Ramos (cell line): ENCODE data around the gene ZBTB8A.

Experiments used
- in situ Hi-C: fragments of 300-500 bp; cut with MboI; formaldehyde crosslinking; loops from one replicate; pipeline ENCODE4 v1.14.3; 2022; ENCODE audit warnings: low sequenced_read_pairs; ENCODE audit not compliant: unreplicated experiment

ZBTB8A gene

DNA sequence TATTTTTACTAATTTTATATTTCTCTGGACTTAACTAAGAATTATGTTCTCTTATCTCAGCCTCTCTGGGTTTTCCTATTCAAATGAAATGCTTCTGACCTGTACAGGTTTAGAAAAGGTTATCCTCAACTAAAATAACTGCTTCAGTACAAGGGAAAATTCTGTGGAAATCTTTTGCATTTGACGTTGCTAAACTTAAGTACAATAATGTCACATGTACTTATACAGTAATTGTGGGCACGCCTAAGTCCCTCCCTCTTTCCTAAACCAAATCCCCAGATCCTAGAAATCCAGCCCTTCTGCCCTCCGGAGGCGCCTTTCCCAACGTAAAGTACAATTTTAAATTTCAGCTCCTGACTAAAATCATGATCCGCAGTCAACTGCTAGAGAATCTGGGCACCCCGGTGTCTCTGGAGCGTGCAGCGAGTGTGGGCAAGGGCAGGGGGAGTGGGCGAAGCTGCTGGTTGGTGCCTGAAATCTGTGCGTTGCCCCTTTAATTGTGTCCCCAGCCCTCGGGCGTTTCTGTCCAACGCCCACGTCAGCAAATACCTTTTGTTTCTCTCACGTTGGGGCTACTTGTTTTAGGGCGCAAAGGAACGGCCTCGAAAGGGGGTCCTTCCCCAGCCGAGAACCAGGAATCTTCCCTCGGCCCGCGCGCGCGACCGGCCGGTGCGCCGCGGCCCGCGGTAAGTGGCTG, at the start of gene ZBTB8A:
TSS of gene ZBTB8A (plus strand) at position 541 of the 697 bp plus-strand sequence. CDS start 53,505 bp downstream, outside the sequence.
- in situ Hi-C loops = no loop called here

DNA sequence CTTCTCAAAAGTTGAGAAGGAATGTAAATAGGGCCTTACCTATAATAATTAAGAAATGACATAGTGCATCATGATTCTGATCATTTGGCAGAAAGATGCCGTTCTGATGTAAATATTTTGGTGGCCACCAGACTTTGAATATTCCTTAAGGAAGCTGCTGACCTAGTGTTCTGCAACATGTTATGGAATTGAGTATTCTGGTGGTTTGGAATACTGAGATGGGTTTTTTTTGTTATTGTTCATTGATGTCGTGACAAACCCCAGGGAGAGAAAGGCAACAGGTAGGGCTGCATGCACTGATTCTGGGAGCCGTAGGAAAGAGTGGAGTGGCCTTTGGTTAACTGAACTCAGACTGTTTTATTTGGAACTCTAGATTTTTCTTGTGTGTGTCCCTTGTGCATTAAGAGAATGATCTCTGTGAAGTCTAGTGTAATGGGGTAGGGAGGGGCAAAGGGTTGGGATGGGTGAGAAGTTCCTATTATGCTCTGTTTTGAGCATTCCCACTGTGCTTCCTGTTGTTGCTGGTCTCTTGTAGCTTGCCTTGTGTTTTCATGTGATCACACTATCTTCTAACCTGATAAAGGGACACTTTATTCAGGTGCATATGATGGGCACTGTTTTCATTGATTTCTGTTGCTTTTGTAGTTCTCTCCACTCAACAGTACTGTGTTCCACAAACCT, 49.3 kb upstream of the ZBTB8A start:
- in situ Hi-C loops = no loop called here

DNA sequence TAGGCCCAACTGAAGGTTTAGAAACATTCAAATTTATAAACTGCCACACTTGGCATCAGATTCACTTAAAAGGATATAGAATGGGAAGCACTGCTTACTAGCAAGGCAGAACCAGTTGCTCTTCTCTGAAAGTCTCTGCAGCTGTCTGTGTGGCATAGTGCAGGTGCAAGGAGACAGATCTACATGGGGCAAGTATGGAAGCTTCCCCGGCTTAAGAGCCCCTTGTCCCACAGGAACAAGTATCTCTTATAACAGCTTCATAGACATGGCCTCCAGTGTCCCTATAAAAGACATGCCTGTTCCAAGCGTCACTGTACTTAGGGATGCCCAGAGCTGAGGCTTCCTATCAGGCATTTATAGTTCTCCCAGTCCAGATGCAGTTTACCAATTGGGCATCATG, 47.8 kb upstream of the ZBTB8A start:
- in situ Hi-C loops = no loop called here

DNA sequence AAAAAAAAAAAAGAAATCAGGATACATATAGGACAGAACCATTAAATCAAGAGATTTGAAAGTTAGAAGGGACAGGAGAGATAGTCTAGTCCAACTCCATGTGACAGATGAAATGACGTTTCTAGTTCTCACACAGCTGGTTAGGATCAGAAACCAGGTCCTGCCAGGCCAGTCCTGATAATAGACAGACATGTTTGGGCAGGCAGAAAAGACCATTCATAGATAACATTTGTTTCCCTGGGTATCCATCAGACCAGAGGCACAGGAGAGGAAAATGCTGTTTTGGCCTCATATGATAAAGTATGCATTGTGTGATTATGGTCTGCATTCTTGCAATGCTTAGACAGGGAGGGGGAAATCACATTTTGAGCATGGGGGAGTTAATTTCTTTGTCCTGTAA, 45.0 kb upstream of the ZBTB8A start:
- in situ Hi-C loops = no loop called here

DNA sequence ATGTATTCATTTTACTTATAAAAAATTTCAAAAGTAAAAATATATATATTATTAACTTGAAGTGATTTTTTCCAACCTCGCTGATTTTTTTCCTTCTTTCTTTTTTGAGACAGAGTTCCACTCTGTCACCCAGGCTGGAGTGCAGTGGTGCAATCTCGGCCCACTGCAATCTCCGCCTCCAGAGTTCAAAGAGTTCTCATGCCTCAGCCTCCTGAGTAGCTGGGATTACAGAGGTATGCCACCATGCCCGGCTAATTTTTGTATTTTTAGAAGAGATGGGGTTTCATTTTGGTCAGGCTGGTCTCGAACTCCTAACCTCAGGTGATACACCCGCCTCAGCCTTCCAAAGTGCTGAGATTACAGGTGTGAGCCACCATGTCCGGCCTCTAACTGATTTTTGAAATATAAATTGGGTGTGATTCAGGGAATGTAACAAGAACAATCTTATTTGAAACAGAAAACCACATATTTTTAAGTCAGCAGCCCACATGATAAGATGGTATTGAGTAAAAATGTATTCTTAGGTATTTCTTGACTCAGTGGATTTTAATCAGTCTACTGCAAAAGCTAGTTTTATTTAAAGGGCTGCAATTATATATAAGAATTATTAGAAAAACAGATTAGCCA, 44.4 kb upstream of the ZBTB8A start:
- in situ Hi-C loops = no loop called here

DNA sequence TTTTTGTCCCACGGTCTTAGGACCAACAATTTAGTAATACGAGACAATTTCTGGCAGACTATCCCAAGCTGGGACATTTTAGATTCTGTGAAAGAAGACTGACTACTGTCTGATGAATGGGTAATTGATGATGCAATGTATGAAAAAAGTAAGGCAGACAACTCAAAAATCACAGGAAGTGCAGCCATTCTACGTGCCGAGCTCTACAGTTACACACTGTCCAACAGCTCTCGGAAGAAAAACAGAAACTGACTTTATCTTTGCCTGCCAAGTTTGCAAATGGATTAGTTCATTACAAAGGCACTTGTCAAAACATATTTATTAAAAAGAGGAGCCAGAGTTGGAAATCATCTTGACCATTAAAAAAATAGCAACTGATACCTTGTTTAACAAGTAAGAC, 43.1 kb upstream of the ZBTB8A start:
- in situ Hi-C loops = no loop called here

DNA sequence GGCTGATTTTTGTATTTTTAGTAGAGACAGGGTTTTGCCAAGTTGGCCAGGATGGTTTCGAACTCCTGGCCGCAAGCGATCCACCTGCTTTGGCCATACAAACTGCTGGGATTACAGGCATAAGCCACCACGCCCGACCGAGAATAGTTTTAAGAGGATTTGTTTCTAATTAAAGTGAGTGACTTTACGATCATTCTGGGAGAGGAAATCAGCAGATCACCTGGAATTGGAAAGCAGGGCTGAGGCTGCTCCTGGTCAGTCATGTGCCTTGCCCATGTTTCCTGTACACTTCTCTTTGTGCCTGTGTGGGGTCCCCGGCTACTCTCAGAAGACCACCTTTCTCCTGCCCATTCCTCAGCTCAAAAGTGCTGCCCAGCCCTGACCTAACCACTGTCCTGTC, 40.5 kb upstream of the ZBTB8A start:
- in situ Hi-C loops = no loop called here

DNA sequence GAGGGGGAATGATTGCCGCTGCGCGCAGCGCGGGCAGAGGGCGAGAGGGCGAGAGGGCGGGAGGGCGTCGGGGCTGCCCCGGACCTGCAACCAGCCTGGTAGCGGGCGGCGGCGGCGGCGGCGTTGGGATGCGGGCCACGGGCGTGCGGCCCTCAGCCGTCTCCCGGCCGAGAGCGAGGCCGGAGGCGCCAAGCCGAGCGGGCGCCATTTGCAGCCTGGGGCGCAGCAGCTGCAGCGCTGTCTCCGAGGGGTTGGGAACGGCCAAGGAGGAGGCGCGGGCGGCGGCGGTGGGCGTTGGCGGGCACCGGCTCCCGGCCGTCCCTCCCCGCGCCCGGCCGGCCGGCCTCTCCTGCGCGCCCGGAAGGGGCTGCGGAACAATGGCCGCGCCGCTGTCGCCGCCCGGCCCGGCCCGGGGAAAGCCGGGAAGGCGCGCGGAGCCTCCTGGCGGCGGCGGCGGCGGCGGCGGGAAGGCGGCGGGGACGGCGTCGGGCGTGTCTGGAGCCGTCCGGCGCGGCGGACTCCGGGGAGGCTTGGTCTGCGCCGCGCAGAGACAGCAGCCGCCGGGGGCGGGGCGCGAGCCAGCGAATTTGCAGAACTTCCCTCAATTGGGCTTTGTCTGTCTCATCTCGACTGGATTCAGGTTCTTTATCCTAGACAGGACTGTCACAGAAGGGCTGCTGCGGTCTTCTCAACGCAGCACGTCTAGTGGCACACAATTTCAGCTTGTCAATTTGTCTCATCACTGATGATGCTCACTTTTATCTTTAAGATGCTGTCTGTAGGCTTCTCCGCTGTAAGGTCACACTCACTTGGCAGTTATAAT, 38.6 kb upstream of the ZBTB8A start:
- in situ Hi-C loops = no loop called here

DNA sequence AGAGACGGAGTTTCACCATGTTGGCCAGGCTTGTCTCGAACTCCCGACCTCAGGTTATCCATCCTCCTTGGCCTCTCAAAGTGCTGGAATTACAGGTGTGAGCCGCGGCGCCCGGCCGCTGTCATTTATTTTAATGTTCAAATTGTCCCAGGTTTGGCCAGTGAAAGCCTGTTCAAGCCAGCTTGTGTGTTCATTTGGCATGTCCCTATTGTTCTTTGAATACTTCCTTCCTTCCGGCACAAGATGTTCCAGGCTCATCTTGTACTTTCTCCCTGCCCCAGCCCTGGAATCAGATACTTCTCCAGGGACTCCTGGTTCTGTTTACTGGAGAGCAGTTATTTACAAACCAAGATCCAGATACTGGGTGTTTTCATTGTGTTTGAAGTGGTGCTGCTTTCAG, 37.4 kb upstream of the ZBTB8A start:
- in situ Hi-C loops = no loop called here

DNA sequence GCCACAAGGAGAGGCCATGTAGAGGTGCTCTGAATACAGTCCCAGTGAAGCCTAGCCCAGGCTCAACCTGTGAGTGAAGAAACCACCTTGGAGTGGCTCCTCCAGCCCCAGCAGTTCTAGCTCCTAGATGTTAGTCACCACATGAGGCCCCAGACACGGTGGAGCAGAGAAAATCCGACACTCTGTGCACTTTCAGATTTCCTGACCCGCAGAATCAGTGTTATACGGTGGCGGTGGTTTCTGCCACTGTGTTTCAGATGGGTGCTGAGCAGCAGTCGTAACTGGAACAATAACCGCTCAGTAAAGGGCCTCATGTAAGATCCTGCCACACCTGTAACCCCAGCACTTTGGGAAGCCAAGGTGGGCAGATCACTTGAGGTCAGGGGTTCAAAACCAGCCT, 36.1 kb upstream of the ZBTB8A start:
- in situ Hi-C loops = no loop called here

DNA sequence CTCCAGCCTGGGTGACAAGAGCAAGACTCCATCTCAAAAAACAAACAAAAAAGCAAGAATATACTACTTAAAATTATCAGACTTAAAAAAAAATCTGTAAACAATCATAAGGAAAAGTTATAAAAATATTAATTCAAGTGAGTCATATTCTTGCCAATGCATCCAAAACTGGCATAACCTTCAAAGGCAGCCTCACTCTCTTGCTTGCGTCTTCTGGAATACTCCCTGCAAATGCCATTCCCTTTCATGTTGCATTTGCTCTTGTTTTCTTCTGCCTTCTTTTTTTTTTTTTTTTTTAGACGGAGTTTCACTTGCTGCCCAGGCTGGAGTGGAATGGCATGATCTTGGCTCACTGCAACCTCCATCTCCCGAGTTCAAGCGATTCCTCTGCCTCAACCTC, 32.2 kb upstream of the ZBTB8A start:
- in situ Hi-C loops = no loop called here

DNA sequence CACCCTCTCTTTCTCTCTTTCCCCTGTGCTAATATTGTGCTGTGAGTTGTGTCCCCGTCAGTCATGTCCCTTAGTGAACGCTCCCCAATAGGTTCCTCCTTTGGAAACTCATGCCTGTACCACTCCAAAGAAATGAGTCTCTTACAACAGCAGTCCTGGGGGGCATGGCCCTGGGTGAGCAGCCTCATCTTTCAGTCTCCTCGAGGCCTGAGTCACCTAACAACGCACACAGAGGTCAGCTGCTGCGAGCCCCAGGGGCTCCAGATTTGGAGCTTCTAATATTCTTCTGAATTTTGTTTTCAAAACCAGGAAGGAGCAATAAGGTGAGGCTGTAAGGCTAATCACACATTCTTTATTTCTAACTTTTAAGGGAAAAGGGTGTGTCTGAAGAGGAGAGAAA, 30.5 kb upstream of the ZBTB8A start:
- in situ Hi-C loops = no loop called here

DNA sequence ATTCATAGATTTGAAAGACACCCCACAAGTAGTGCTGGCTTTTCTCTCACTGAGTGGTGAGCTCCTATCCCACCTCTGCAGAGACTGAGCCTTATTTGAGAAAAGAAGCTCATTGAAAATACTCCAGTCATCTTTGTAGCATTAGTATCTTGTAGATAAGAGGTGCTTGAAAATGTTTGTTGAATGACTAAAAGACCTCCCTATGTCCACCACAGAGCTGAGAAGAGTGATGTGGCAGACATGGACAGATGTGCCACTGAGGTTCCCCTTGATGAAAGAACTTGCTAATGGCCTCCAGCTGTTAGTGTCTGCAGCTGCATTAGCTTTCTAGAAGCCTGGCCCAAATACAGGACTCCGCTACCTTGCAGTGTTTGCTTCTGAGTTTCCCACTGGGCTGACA, 29.3 kb upstream of the ZBTB8A start:
- in situ Hi-C loops = no loop called here

DNA sequence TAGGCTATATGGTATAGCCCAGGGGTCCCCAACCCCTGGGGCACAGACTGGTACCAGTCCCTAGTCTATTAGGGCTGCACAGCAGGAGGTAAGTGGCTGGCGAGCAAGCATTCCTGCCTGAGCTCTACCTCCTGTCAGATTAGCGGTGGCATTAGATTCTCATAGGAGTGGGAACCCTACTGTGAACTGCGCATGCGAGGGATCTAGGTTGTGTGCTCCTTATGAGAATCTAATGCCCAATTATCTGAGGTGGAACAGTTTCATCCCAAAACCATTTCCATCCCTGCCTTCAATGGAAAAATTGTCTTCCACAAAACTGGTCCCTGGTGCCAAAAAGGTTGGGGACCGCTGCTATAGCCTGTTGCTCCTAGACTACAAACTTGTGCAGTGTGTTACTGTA, 22.8 kb upstream of the ZBTB8A start:
- in situ Hi-C loops = no loop called here

DNA sequence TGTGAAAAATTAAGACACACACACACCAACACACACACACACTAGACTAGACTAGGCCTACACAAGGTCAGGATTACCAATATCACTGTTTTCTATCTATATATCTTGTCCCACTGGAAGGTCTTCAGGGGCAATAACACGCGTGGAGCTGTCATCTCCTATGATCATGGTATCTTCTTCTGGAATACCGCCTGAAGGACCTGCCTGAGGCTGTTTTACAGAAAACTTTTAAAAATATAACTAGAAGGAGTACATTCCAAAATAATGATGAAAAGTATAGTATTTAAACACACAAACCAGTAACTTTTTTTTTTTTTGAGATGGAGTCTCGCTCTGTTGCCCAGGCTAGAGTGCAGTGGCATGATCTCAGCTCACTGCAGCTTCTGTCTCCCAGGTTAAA, 20.3 kb upstream of the ZBTB8A start:
- in situ Hi-C loops = no loop called here

DNA sequence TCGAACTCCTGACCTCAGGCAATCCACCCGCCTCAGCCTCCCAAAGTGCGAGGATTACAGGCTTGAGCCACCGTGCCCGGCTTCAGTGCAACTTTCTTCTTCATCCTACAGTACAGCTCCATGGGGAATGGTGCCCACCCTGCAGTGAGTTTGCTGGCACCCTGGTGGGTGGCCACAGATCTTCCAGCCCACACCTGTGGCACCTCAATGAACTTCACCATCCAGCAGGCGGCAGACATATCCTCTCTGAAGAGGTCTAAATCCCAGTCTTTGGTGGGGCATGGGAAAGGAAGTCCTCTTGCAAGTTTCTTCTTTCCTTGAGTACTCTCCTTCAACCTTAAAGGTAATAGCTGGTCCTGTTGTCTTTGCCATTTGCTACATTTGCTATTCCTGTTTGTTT, 18.1 kb upstream of the ZBTB8A start:
- in situ Hi-C loops = loop anchor here (10.0 kb wide), 1 partner anchor 244 kb away; no protein-coding TSS in a partner anchor

DNA sequence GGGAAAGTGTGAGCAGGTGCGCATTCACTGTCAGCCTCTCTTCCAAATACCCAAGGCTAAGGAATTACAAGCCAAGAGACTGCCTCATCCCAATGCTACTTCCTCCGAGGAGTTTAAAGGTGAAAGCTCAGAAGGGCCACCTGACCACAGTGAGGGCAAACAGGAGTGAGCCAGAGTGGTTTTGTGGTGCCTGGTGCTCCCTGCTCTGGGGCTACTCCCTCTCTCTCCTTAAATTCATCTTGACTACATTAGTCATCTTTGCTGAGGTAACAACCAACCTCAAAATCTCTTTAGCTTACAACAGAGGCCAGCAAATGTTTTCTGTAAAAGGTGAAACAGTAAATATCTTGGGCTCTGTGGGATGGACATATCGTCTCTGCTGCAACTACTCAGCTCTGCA, 14.2 kb upstream of the ZBTB8A start:
- in situ Hi-C loops = loop anchor here (10.0 kb wide), 1 partner anchor 240 kb away; no protein-coding TSS in a partner anchor

DNA sequence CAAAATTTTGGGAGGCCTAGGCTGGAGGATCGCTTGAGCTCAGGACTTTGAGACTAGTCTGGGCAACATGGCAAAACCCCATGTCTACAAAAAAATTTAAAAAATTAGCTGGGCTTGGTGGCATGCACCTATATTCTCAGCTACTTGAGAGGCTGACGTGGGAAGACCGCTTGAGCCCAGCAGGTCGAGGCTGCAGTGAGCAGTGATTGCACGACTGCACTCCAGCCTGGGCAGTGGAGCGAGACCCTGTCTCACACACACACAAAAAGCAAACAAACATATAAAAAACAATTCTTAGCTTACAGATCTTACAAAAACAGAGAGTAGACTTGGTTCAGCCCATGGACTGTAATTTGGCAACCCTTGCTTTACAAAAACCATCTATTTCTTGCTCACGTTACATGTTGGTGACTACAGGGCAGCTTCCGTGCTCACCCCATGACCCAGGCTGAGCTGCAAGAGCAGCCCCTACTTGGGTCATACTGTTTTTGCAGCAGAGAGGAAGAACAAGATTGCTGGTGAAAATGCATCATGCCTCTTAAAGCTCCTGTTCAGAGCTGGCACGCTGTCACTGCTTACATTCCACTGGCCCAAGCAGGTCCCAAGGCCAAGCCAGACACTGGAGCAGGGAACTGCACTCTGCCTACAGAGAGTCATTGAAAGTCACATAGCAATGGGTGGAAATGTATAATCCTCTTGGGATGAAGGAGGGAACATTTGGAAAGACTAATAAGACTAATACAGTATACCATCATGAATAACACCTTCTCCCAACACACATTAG, 13.4 kb upstream of the ZBTB8A start:
- in situ Hi-C loops = loop anchor here (10.0 kb wide), 1 partner anchor 239 kb away; no protein-coding TSS in a partner anchor

DNA sequence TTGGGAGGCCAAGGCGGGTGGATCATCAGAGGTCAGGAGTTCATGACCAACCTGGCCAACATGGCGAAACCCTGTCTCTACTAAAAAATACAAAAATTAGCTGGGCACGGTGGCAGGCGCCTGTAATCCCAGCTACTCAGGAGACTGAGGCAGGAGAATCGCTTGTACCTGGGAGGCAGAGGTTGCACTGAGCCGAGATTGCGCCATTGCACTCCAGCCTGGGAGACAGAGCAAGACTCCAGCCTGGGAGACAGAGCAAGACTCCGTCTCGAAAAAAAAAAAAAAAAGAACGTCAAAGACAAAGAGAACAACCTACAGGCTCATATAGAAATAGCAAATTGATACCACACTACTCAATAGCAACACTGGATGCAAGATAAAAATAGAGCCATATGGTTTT, 10.7 kb upstream of the ZBTB8A start:
- in situ Hi-C loops = loop anchor here (10.0 kb wide), 1 partner anchor 236 kb away; no protein-coding TSS in a partner anchor
